T-helper 1 cell treated with Interleukin-12 subunit alpha and Interleukin-12 subunit beta and Interleukin-4 antibody, amounts not matched to agents 30 μg/mL and 1 μg/mL, for 36 hours (primary cell): Measurements from ENCODE around the gene GOLGA8S.
"Not testable (repeated sequence)": the region's sequence is repeated elsewhere in the genome, so short reads cannot be mapped to it uniquely, and the experiment has no call there.

Experiments used
- H3K27ac Mint-ChIP-seq: one replicate; pipeline ENCODE4 v1.8.0; 2021; ENCODE audit warnings: mild to moderate bottlenecking, mixed read lengths
- H3K27me3 Mint-ChIP-seq: one replicate; pipeline ENCODE4 v1.8.0; 2021; ENCODE audit warnings: low read depth, mixed read lengths
- H3K36me3 Mint-ChIP-seq: one replicate; pipeline ENCODE4 v1.8.0; 2021; ENCODE audit warnings: low read depth, mixed read lengths
- H3K4me1 Mint-ChIP-seq: one replicate; pipeline ENCODE4 v1.8.0; 2021; ENCODE audit warnings: low read depth, mixed read lengths
- H3K4me3 Mint-ChIP-seq: one replicate; pipeline ENCODE4 v1.8.0; 2021; ENCODE audit warnings: mild to moderate bottlenecking, moderate library complexity, mixed read lengths
- H3K9me3 Mint-ChIP-seq: one replicate; pipeline ENCODE4 v1.8.0; 2021; ENCODE audit warnings: mixed read lengths

Gene GOLGA8S

DNA sequence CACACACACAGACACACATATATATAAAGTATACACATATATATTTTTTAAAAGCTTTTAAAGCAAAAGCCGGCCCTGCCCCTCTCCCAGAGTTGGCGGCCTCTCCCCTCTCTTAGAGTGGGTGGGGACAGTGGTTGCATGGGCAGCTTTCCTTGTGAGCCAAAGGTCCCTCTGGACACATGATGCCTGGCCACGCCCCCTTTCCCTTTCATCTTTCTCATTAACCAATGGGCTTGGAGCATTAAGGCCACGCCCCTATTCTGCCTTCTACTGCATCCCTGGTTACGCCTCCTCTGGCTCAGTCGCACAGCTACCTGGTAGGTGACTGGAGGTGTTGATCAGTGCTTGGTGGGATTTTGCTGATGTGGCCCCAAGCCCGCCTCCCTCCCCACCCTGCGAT is at the start of gene GOLGA8S:
GOLGA8S (plus strand) TSS at position 301 of the 400 bp plus-strand sequence; CDS start at position 363, 62 bp downstream.
- not testable (repeated sequence) for H3K27ac Mint-ChIP-seq, H3K27me3 Mint-ChIP-seq, H3K4me1 Mint-ChIP-seq, H3K36me3 Mint-ChIP-seq, H3K4me3 Mint-ChIP-seq, H3K9me3 Mint-ChIP-seq

- Mint-ChIP-seq H3K4me3 (peak overlapping the region; percentile 85), H3K4me1 (peaks cover 27% of the 10 kb centered on the region), H3K36me3 (peaks cover 18% of the 10 kb centered on the region), H3K27ac (peak overlapping the region; percentile 84)
- not testable (repeated sequence) for H3K9me3 Mint-ChIP-seq, H3K27me3 Mint-ChIP-seq
Measured at GRCh38 chr15:23304805-23305204, 49.7 kb upstream of the GOLGA8S start.

DNA sequence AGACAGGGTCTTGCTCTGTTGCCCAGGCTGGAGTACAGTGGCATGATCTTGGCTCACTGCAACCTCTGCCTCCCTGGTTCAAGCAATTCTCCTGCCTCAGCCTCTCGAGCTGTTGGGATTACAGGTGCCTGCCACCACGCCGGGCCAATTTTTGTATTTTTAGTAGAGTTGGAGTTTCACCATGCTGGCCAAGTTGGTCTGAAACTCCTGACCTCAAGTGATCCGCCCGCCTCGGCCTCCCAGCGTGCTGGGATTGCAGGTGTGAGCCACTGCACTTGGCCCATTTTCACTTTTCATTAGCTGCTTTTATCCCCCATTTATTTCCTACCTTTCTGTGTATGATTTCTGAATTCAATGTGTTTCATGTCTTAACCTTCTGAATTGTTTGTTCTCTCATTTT is 48.6 kb upstream of the GOLGA8S start:
- Mint-ChIP-seq H3K4me3 (peak overlapping the region; percentile 33), H3K36me3 (peaks cover 18% of the 10 kb centered on the region)
- not testable (repeated sequence) for H3K27ac Mint-ChIP-seq

GRCh38 chr15:23311233-23311632 is 43.3 kb upstream of the GOLGA8S start:
- H3K36me3 Mint-ChIP-seq, result peaks cover 20% of the 10 kb centered on the region
- H3K27me3 Mint-ChIP-seq, H3K27ac Mint-ChIP-seq: not testable (repeated sequence)

More for the DNA sequence above, 48.6 kb upstream of the GOLGA8S start:
- not testable (repeated sequence) for H3K9me3 Mint-ChIP-seq, H3K27me3 Mint-ChIP-seq
- H3K4me1 Mint-ChIP-seq, result peaks cover 27% of the 10 kb centered on the region

GRCh38 chr15:23334096-23334495 is 20.5 kb upstream of the GOLGA8S start, which contains the start of gene GOLGA6L26:
Gene GOLGA6L26 (minus strand): TSS chr15:23334196. CDS start chr15:23334135, 61 bp downstream.
- H3K27me3 Mint-ChIP-seq, H3K9me3 Mint-ChIP-seq, H3K4me3 Mint-ChIP-seq, H3K36me3 Mint-ChIP-seq, H3K27ac Mint-ChIP-seq, H3K4me1 Mint-ChIP-seq: not testable (repeated sequence)

More at GRCh38 chr15:23311233-23311632, 43.3 kb upstream of the GOLGA8S start:
- H3K4me1 Mint-ChIP-seq, result peaks cover 11% of the 10 kb centered on the region
- not testable (repeated sequence) for H3K9me3 Mint-ChIP-seq, H3K4me3 Mint-ChIP-seq

- H3K36me3 Mint-ChIP-seq, H3K9me3 Mint-ChIP-seq, H3K27ac Mint-ChIP-seq, H3K4me3 Mint-ChIP-seq, H3K4me1 Mint-ChIP-seq, H3K27me3 Mint-ChIP-seq: not testable (repeated sequence)
Measured at GRCh38 chr15:23362622-23363021, 8.1 kb downstream of the GOLGA8S start.

DNA sequence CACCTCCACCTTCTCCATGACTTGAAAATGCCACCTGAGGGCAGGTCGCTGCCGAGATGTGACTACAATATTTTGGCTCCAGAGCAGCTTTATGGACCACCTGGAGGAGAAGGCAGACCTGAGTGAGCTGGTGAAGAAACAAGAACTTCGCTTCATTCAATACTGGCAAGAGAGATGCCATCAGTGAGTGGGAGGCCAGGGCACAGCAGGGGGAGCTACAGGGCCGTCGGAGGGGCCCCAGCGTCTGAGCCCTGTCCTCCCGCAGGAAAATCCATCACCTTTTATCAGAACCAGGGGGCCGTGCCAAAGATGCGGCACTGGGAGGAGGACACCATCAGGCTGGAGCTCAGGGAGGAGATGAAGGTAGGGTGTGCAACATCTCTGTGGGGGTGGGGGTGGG is 9.7 kb downstream of the GOLGA8S start:
- H3K4me1 Mint-ChIP-seq, H3K27ac Mint-ChIP-seq, H3K36me3 Mint-ChIP-seq, H3K9me3 Mint-ChIP-seq, H3K27me3 Mint-ChIP-seq, H3K4me3 Mint-ChIP-seq: not testable (repeated sequence)

- H3K4me1 Mint-ChIP-seq, result no peaks in the 10 kb centered on the region
- no peaks in the 10 kb centered on the region for H3K9me3 Mint-ChIP-seq
- no peaks in the 10 kb centered on the region for H3K36me3 Mint-ChIP-seq
- H3K4me3 Mint-ChIP-seq, result no peak overlapping the region
- no peaks in the 10 kb centered on the region for H3K27me3 Mint-ChIP-seq
- H3K27ac Mint-ChIP-seq, result no peak overlapping the region
Measured at GRCh38 chr15:23370578-23370977, 16.0 kb downstream of the GOLGA8S start.

- not testable (repeated sequence) for H3K27ac Mint-ChIP-seq, H3K36me3 Mint-ChIP-seq, H3K4me3 Mint-ChIP-seq, H3K4me1 Mint-ChIP-seq, H3K27me3 Mint-ChIP-seq, H3K9me3 Mint-ChIP-seq
Measured at GRCh38 chr15:23371134-23371533, 16.6 kb downstream of the GOLGA8S start.

GRCh38 chr15:23371868-23372267 is 17.3 kb downstream of the GOLGA8S start:
- H3K36me3 Mint-ChIP-seq, H3K4me3 Mint-ChIP-seq, H3K9me3 Mint-ChIP-seq, H3K27ac Mint-ChIP-seq, H3K4me1 Mint-ChIP-seq, H3K27me3 Mint-ChIP-seq: not testable (repeated sequence)

DNA sequence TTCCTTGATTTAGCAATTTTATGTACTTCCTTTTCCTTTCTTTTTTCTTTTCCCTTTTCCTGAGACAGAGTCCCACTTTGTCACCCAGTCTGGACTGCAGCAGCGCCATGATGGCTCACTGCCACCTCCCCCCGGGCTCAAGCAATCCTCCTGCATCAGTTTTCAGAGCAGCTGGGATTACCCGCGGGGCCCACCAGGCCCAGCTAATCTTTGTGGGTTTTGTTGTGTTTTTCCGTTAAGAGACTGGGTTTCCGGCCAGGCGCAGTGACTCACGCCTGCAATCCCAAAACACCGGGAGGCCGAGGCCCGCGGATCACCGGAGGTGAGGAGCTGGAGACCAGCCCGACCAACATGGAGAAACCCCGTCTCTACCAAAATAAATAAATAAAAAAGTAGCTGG is 17.7 kb downstream of the GOLGA8S start:
- H3K36me3 Mint-ChIP-seq, result no peaks in the 10 kb centered on the region
- H3K27me3 Mint-ChIP-seq, result no peaks in the 10 kb centered on the region
- H3K4me3 Mint-ChIP-seq, result no peak overlapping the region
- H3K27ac Mint-ChIP-seq, result no peak overlapping the region
- no peaks in the 10 kb centered on the region for H3K9me3 Mint-ChIP-seq
- H3K4me1 Mint-ChIP-seq, result no peaks in the 10 kb centered on the region

DNA sequence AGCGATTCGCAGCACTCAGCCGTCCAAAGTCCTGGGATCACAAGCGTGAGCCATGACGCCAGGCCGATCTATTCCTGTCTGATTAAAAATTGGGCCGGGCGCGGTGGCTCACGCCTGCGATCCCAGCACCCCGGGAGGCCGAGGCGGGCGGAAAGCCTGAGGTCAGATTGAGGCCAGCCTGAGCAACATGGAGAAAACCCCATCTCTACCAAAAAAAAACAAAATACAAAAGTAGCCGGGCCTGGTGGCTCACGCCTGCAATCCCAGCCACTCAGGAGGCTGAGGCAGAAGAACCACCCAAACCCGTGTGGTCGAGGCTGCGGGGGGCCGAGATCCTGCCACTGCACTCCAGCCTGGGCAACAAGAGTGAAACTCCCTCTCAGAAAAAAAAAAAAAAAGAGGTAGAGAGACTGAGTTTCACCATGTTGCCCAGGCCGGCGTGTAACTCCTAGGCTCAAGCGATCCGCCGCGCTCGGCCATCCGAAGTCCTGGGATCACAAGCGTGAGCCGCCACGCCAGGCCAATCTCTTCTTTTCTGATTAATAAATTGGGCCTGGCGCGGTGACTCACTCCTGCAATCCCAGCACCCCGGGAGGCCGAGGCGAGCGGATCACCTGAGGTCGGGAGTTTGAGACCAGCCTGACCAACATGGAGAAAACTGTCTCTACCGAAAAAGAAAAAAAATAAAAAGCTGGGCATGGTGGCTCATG is 18.5 kb downstream of the GOLGA8S start:
- H3K9me3 Mint-ChIP-seq, result not testable (repeated sequence)

DNA sequence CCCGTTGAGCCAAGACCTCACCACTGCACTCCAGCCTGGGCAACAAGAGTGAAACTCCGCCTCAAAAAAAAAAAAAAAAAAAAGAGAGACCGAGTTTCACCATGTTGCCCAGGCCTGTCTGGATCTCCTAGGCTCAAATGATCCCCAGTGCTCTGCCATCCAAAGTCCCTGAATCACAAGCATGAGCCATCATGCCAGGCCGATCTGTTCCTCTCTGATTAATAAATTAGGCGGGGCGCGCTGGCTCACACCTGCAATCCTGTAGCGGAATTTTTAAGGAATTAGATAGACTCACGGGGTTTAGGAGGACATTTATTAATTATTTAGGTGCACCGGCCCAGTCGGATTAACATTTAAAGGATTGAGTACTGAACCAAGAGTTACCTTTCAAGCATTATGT is 19.7 kb downstream of the GOLGA8S start:
- not testable (repeated sequence) for H3K27ac Mint-ChIP-seq, H3K9me3 Mint-ChIP-seq, H3K4me1 Mint-ChIP-seq, H3K36me3 Mint-ChIP-seq, H3K4me3 Mint-ChIP-seq, H3K27me3 Mint-ChIP-seq

More for the DNA sequence above, 18.5 kb downstream of the GOLGA8S start:
- not testable (repeated sequence) for H3K4me3 Mint-ChIP-seq, H3K27ac Mint-ChIP-seq, H3K36me3 Mint-ChIP-seq, H3K27me3 Mint-ChIP-seq, H3K4me1 Mint-ChIP-seq

- not testable (repeated sequence) for H3K4me3 Mint-ChIP-seq, H3K27me3 Mint-ChIP-seq, H3K9me3 Mint-ChIP-seq, H3K27ac Mint-ChIP-seq, H3K36me3 Mint-ChIP-seq, H3K4me1 Mint-ChIP-seq
Measured at GRCh38 chr15:23378946-23379345, 24.4 kb downstream of the GOLGA8S start.

- H3K36me3 Mint-ChIP-seq, H3K27me3 Mint-ChIP-seq, H3K4me3 Mint-ChIP-seq, H3K9me3 Mint-ChIP-seq, H3K4me1 Mint-ChIP-seq, H3K27ac Mint-ChIP-seq: not testable (repeated sequence)
Measured at GRCh38 chr15:23380700-23381099, 26.2 kb downstream of the GOLGA8S start.

- H3K36me3 Mint-ChIP-seq, H3K4me3 Mint-ChIP-seq, H3K4me1 Mint-ChIP-seq, H3K9me3 Mint-ChIP-seq, H3K27ac Mint-ChIP-seq, H3K27me3 Mint-ChIP-seq: not testable (repeated sequence)
Measured at GRCh38 chr15:23381192-23381591, 26.6 kb downstream of the GOLGA8S start.
